ENCODE results near the gene RCAN2.

The RCAN2 gene

GRCh38 chr6:46500382-46500781, 9.1 kb upstream of the RCAN2 start:
- no peak for DNase-seq (ENCODE audit: low read depth)
- H3K4me3 ChIP-seq (ENCODE audit: low read depth, low read length), result no peak overlapping the region
- no peak for TF ChIP-seq CTCF (IDR thresholded peaks at IDR 0.05; ENCODE audit: control insufficient read depth, extremely low read depth, insufficient read depth)

GRCh38 chr6:46491628-46492547, 639 bp upstream of the RCAN2 start:
- peak overlapping the region; percentile 53 for H3K4me3 ChIP-seq (ENCODE audit: low read depth, low read length)
- no peak for DNase-seq (ENCODE audit: low read depth)
- TF ChIP-seq CTCF (IDR thresholded peaks at IDR 0.05; ENCODE audit: control insufficient read depth, extremely low read depth, insufficient read depth), result peak; percentile 44

GRCh38 chr6:46490425-46491200, 636 bp downstream of the RCAN2 start:
- H3K4me3 ChIP-seq (ENCODE audit: low read depth, low read length), result peak overlapping the region; percentile 53
- TF ChIP-seq CTCF (IDR thresholded peaks at IDR 0.05; ENCODE audit: control insufficient read depth, extremely low read depth, insufficient read depth), result peak; percentile 33; the same call in 1 of the 2 replicates
- no peak for DNase-seq (ENCODE audit: low read depth)

GRCh38 chr6:46486181-46486580, 5.1 kb downstream of the RCAN2 start:
- DNase-seq (ENCODE audit: low read depth), result no peak
- no peak overlapping the region for H3K4me3 ChIP-seq (ENCODE audit: low read depth, low read length)
- no peak for TF ChIP-seq CTCF (IDR thresholded peaks at IDR 0.05; ENCODE audit: control insufficient read depth, extremely low read depth, insufficient read depth)

- TF ChIP-seq CTCF (IDR thresholded peaks at IDR 0.05; ENCODE audit: control insufficient read depth, extremely low read depth, insufficient read depth), result no peak
- H3K4me3 ChIP-seq (ENCODE audit: low read depth, low read length), result no peak overlapping the region
- no peak for DNase-seq (ENCODE audit: low read depth)
Measured at GRCh38 chr6:46484081-46484820, 7.0 kb downstream of the RCAN2 start.

GRCh38 chr6:46476301-46476700, 14.9 kb downstream of the RCAN2 start:
- DNase-seq (ENCODE audit: low read depth), result no peak
- no peak overlapping the region for H3K4me3 ChIP-seq (ENCODE audit: low read depth, low read length)
- TF ChIP-seq CTCF (IDR thresholded peaks at IDR 0.05; ENCODE audit: control insufficient read depth, extremely low read depth, insufficient read depth), result no peak
